ENCODE measurements around the gene NAV3. TPM values are rescaled to one million over a fixed set of nuclear protein-coding genes. Genes with fewer than 3 reads are reported as not detected.

Gene NAV3, protein sequence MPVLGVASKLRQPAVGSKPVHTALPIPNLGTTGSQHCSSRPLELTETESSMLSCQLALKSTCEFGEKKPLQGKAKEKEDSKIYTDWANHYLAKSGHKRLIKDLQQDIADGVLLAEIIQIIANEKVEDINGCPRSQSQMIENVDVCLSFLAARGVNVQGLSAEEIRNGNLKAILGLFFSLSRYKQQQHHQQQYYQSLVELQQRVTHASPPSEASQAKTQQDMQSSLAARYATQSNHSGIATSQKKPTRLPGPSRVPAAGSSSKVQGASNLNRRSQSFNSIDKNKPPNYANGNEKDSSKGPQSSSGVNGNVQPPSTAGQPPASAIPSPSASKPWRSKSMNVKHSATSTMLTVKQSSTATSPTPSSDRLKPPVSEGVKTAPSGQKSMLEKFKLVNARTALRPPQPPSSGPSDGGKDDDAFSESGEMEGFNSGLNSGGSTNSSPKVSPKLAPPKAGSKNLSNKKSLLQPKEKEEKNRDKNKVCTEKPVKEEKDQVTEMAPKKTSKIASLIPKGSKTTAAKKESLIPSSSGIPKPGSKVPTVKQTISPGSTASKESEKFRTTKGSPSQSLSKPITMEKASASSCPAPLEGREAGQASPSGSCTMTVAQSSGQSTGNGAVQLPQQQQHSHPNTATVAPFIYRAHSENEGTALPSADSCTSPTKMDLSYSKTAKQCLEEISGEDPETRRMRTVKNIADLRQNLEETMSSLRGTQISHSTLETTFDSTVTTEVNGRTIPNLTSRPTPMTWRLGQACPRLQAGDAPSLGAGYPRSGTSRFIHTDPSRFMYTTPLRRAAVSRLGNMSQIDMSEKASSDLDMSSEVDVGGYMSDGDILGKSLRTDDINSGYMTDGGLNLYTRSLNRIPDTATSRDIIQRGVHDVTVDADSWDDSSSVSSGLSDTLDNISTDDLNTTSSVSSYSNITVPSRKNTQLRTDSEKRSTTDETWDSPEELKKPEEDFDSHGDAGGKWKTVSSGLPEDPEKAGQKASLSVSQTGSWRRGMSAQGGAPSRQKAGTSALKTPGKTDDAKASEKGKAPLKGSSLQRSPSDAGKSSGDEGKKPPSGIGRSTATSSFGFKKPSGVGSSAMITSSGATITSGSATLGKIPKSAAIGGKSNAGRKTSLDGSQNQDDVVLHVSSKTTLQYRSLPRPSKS (N-terminal part only)
- not detected for total RNA-seq

DNA sequence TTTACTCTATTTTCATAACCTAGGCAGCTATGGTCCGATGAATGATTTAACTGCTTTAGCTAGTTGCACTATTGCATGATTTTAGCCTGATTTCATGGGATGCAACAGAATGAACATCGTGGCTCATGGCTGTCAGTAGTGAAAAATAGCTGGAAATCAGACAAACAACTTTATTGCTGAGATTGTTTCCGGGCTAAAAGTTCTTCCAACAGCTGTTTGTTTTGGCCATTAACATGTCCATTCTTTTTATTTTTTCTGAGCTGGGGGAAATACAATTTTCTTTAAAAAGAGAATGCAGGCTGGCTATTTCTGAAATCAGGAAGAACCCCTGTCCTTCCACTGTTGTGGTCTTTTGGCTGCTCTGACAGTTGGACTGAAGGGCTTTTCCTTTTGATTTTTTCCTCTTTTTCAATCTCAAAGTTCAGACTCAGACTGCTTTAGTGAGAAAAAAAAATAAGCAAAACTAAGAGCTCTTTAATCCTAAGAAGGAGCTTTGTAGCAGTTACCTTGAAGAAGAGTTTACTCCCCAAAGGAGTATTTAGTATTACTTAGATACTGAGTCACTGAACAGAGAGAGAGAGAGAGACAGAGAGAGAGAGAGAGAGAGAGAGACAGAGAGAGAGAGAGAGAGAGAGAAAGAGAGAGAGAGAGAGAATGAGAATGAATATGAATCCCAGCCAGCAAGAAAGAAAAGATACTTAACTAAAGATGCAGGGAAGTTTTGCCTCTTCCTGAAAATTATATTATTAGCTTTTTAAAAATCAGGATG lies at the start of gene NAV3:
Gene NAV3, plus strand, starts transcription at position 312 of the 769 bp plus-strand sequence. CDS start 568 bp downstream, outside the sequence.
- Mint-ChIP-seq H3K27me3 (ENCODE audit: low read depth) (no peaks in the 10 kb centered on the region), H3K27ac (no peak within 1 kb of the TSS), H3K4me1 (ENCODE audit: low read depth) (no peaks in the 10 kb centered on the region), H3K36me3 (ENCODE audit: insufficient read depth in 2 of 2) (no peaks in the 10 kb centered on the region), H3K9me3 (peaks cover 0 to 1% of the 10 kb centered on the region in 2 donors), H3K4me3 (no peak within 1 kb of the TSS)
- no peak for DNase-seq
- no peak for ATAC-seq (replicated peaks in 1 of 2)

DNA sequence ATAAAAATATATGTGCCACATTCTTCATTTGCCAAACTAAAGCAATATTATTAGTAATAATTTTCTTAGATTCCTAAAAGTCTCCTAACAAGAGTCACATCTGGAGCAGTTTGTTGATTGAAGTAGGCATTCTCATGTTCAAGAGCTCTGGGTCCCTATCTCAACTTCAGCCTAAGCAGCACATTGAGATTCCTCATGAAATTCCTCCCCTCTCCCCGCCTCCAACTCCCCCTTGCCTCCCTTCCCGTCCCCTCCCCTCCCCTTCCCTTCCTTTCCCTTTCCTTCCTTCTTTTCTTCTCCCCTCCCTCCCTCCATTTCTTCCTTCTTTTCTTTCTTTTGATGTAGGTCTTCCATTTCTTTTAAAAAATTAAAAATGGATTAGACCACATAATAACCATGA lies 48.7 kb upstream of the NAV3 start:
- Mint-ChIP-seq H3K27ac (no peak overlapping the region), H3K4me1 (ENCODE audit: low read depth) (no peaks in the 10 kb centered on the region), H3K36me3 (ENCODE audit: insufficient read depth in 2 of 2) (no peaks in the 10 kb centered on the region), H3K9me3 (peaks cover 0 to 4% of the 10 kb centered on the region in 2 donors), H3K4me3 (no peak overlapping the region), H3K27me3 (ENCODE audit: low read depth) (no peaks in the 10 kb centered on the region)
- ATAC-seq (replicated peaks in 1 of 2) (no peak), DNase-seq (no peak)

DNA sequence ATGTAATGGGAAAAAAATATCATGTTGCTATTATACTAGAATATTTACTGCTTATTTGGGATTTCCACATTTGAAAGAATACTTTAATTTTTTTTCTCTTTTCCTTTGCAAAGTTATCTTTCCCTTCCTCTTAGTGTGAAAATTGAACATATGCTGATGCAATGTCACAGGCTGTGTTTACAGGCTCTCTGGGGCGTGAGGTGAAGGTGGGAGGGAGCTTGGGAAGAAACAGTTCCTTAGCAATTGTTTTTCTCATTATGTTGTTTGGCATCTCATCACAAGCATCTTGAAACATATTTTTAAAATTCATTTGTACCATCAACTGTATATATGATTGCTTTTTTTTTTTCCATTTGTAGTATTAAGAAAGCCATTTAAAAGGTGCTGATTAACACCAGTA lies 47.9 kb upstream of the NAV3 start:
- DNase-seq (no peak), ATAC-seq (replicated peaks in 1 of 2) (no peak)
- Mint-ChIP-seq H3K9me3 (peaks cover 0 to 4% of the 10 kb centered on the region in 2 donors), H3K27ac (no peak overlapping the region), H3K4me1 (ENCODE audit: low read depth) (no peaks in the 10 kb centered on the region), H3K27me3 (ENCODE audit: low read depth) (no peaks in the 10 kb centered on the region), H3K4me3 (no peak overlapping the region), H3K36me3 (ENCODE audit: insufficient read depth in 2 of 2) (no peaks in the 10 kb centered on the region)

GRCh38 chr12:77785211-77785610 lies 45.5 kb upstream of the NAV3 start:
- ATAC-seq (replicated peaks in 1 of 2): no peak
- Mint-ChIP-seq H3K9me3 (peaks cover 5 to 12% of the 10 kb centered on the region in 2 donors), H3K27ac (no peak overlapping the region), H3K4me1 (ENCODE audit: low read depth) (no peaks in the 10 kb centered on the region), H3K36me3 (ENCODE audit: insufficient read depth in 2 of 2) (no peaks in the 10 kb centered on the region), H3K27me3 (ENCODE audit: low read depth) (no peaks in the 10 kb centered on the region), H3K4me3 (no peak overlapping the region)
- DNase-seq: no peak

GRCh38 chr12:77786675-77787074 lies 44.0 kb upstream of the NAV3 start:
- H3K27ac Mint-ChIP-seq: no peak overlapping the region
- no peak for ATAC-seq (replicated peaks in 1 of 2)
- no peaks in the 10 kb centered on the region for H3K36me3 Mint-ChIP-seq (ENCODE audit: insufficient read depth in 2 of 2)
- H3K27me3 Mint-ChIP-seq (ENCODE audit: low read depth): no peaks in the 10 kb centered on the region
- H3K9me3 Mint-ChIP-seq: peaks cover 9 to 12% of the 10 kb centered on the region in 2 donors
- H3K4me3 Mint-ChIP-seq: no peak overlapping the region
- no peaks in the 10 kb centered on the region for H3K4me1 Mint-ChIP-seq (ENCODE audit: low read depth)
- DNase-seq: no peak

DNA sequence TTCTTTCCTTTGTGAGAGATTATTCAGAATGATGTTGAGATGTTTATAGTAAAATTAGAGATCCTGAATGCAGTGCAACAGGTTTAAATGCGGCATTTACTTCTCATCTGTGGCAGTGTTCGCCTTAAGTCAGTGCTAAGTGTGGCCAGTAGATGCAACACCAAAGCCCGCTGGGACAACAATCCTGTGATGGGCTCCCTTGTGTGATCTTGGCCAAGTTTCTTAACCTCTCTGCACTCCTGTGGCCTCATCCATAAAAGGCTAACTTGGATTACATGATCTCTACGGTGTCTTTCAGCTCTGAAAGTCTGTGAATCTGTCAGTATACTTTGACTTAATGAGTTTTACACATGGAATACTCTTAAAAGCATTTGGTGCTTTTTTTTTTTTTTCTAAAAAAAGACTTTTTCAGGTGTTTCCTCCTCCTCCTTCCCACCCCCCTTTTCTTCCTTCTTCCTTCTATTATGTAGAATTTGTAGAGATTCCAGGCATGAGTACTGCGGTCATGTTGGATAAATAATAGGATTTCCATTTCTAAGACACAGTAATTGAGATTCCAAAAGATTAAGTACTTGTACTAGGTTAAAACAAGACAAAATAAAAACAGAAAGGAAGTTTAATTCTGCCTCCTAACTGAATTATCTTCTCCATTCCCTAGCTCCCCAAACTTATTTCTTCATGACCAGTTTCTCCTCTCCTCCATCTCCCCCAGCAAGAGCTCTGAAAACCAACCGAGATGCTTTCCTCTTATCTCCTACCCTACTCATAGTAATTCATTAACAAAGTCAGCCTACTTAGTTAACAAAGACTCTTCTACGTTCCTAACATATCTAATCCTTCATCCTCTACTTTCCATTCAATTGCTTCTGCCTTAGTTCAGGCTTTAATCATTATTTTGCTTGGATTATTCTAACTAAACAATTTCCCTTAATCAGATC lies 42.2 kb upstream of the NAV3 start:
- no peaks in the 10 kb centered on the region for H3K4me1 Mint-ChIP-seq (ENCODE audit: low read depth)
- DNase-seq (no peak), ATAC-seq (replicated peaks in 1 of 2) (no peak)
- no peaks in the 10 kb centered on the region for H3K36me3 Mint-ChIP-seq (ENCODE audit: insufficient read depth in 2 of 2)
- H3K27me3 Mint-ChIP-seq (ENCODE audit: low read depth): no peaks in the 10 kb centered on the region
- peaks cover 9 to 11% of the 10 kb centered on the region in 2 donors for H3K9me3 Mint-ChIP-seq
- no peak overlapping the region for H3K4me3 Mint-ChIP-seq
- H3K27ac Mint-ChIP-seq: no peak overlapping the region

GRCh38 chr12:77795699-77796098 lies 35.0 kb upstream of the NAV3 start:
- ATAC-seq (replicated peaks in 1 of 2): no peak
- H3K36me3 Mint-ChIP-seq (ENCODE audit: insufficient read depth in 2 of 2): no peaks in the 10 kb centered on the region
- no peaks in the 10 kb centered on the region for H3K27me3 Mint-ChIP-seq (ENCODE audit: low read depth)
- H3K27ac Mint-ChIP-seq: no peak overlapping the region
- H3K4me1 Mint-ChIP-seq (ENCODE audit: low read depth): no peaks in the 10 kb centered on the region
- no peak for DNase-seq
- no peak overlapping the region for H3K4me3 Mint-ChIP-seq
- H3K9me3 Mint-ChIP-seq: peaks cover 2 to 8% of the 10 kb centered on the region in 2 donors

DNA sequence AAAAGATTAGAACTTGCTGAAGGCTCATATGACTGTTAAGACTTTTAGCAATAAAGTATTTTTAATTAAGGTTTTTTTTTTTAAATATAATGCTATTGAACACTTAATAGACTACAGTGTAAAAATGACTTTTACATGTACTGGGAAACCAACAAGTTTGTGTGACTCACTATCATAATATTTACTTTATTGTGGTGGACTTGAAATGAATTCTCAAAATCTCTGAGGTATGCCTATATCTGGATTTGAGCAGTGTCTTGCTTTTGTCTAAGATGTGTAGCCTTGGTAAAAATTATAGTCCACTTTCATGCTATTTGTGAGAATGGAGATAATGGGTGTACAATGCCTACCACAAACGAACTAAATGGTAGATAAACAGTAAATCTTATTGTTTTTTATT lies 33.9 kb upstream of the NAV3 start:
- no peak for DNase-seq
- Mint-ChIP-seq H3K9me3 (peaks cover 2 to 6% of the 10 kb centered on the region in 2 donors), H3K4me1 (ENCODE audit: low read depth) (no peaks in the 10 kb centered on the region), H3K27me3 (ENCODE audit: low read depth) (no peaks in the 10 kb centered on the region), H3K36me3 (ENCODE audit: insufficient read depth in 2 of 2) (no peaks in the 10 kb centered on the region), H3K4me3 (no peak overlapping the region), H3K27ac (no peak overlapping the region)
- ATAC-seq (replicated peaks in 1 of 2): no peak

GRCh38 chr12:77800501-77800900 lies 30.2 kb upstream of the NAV3 start:
- ATAC-seq (replicated peaks in 1 of 2) (no peak), DNase-seq (no peak)
- H3K9me3 Mint-ChIP-seq: peaks cover 6 to 8% of the 10 kb centered on the region in 2 donors
- no peaks in the 10 kb centered on the region for H3K36me3 Mint-ChIP-seq (ENCODE audit: insufficient read depth in 2 of 2)
- H3K27me3 Mint-ChIP-seq (ENCODE audit: low read depth): no peaks in the 10 kb centered on the region
- H3K4me3 Mint-ChIP-seq: no peak overlapping the region
- no peaks in the 10 kb centered on the region for H3K4me1 Mint-ChIP-seq (ENCODE audit: low read depth)
- H3K27ac Mint-ChIP-seq: no peak overlapping the region

DNA sequence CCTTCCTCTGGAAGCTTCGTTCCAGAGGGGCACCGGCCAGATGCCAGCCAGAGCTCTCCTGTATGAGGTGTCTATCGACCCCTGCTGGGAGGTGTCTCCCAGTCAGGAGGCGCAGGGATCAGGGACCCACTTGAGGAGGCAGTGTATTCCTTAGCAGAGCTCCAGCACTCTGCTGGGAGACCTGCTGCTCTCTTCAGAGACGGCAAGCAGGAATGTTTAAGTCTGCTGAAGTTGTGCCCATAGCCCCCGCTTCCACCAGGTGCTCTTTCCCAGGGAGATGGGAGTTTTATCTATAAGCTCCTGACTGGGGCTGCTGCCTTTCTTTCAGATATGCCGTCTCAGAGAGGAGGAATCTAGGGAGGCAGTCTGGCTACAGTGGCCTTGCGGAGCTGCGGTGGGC lies 22.2 kb upstream of the NAV3 start:
- DNase-seq (no peak), ATAC-seq (replicated peaks in 1 of 2) (no peak)
- H3K27me3 Mint-ChIP-seq (ENCODE audit: low read depth): no peaks in the 10 kb centered on the region
- no peaks in the 10 kb centered on the region for H3K4me1 Mint-ChIP-seq (ENCODE audit: low read depth)
- peaks cover 1 to 2% of the 10 kb centered on the region in 2 donors for H3K36me3 Mint-ChIP-seq (ENCODE audit: insufficient read depth in 2 of 2)
- peaks cover 11 to 19% of the 10 kb centered on the region in 2 donors for H3K9me3 Mint-ChIP-seq
- H3K4me3 Mint-ChIP-seq: no peak overlapping the region
- no peak overlapping the region for H3K27ac Mint-ChIP-seq

GRCh38 chr12:77813558-77813957 lies 17.1 kb upstream of the NAV3 start:
- no peak for DNase-seq
- H3K36me3 Mint-ChIP-seq (ENCODE audit: insufficient read depth in 2 of 2): no peaks in the 10 kb centered on the region
- H3K4me1 Mint-ChIP-seq (ENCODE audit: low read depth): no peaks in the 10 kb centered on the region

GRCh38 chr12:77814386-77814785 lies 16.3 kb upstream of the NAV3 start:
- Mint-ChIP-seq H3K4me1 (ENCODE audit: low read depth) (no peaks in the 10 kb centered on the region), H3K9me3 (peaks cover 2 to 4% of the 10 kb centered on the region in 2 donors), H3K4me3 (no peak overlapping the region), H3K27me3 (ENCODE audit: low read depth) (no peaks in the 10 kb centered on the region), H3K36me3 (ENCODE audit: insufficient read depth in 2 of 2) (no peaks in the 10 kb centered on the region), H3K27ac (no peak overlapping the region)
- no peak for ATAC-seq (replicated peaks in 1 of 2)
- DNase-seq: no peak

More at GRCh38 chr12:77813558-77813957, 17.1 kb upstream of the NAV3 start:
- Mint-ChIP-seq H3K27ac (no peak overlapping the region), H3K4me3 (no peak overlapping the region), H3K9me3 (peaks cover 2 to 4% of the 10 kb centered on the region in 2 donors), H3K27me3 (ENCODE audit: low read depth) (no peaks in the 10 kb centered on the region)
- no peak for ATAC-seq (replicated peaks in 1 of 2)

Data from activated T-cell treated with anti-CD3 and anti-CD28 coated beads, Interleukin-2, amount 50 U/mL, for 72 hours (primary cell).